GM18511 (cell line): ENCODE results near the gene DYRK1B.

ENCODE experiments used
- ATAC-seq: cut with Tn5 transposase; IDR thresholded peaks from one replicate; pipeline ENCODE4 v1.9.1; 2021; ENCODE audit warnings: mild to moderate bottlenecking, moderate library complexity; ENCODE audit not compliant: unreplicated experiment

Gene DYRK1B

DNA sequence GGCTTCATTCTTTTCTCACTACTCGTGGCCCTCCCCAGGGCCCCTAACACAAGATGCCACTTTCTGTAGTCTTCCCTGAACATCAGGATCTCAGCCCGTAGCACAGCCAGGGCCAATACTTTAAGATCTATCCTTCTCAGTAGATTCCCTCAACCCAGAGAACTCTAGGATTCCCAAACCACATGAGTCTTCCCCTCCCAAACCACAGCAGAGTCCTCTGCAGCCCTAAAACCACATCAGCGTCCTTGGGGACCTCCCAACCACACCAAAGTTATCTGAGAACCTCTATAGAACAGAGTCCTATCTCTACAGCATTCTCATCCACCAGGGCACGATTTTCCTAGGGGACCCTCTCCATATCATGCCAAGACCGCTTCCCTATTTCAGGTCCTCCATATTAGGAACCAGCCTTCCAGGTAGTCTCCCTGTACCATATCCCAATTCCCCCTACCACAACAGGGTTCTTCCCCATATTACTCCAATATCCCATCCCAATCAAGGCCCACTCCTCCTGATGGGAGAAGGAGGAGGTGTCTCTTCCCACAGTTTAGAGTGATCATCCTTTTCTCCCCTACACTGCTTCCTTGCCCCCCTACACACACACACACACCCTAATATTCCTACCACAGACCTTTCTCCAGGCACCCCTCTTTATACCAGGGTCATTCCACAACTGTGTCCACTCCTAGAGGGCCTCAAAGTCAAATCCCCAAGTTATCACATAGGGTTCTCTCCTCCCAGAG is 1.4 kb downstream of the DYRK1B start:
- ATAC-seq = no peak

DNA sequence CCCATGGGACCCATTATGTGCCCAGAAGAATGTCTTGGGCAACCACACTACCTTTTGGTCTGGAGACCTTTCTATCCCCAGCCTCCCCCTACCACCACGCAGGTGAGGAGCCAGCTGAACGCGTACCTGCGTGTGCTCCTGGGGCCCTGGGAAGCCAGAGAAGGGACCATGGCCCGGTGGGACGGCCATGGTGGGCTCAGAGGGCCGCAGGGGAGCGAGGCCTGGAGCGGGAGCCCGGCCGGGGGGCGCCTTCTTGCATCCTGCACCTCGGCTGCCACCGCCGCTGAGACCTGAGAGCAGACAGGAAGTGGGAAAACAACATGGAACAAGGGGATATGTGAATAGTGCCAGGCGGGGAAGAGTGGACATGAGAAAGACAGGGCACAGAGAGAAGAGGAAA is 2.3 kb downstream of the DYRK1B start:
- ATAC-seq = no peak

DNA sequence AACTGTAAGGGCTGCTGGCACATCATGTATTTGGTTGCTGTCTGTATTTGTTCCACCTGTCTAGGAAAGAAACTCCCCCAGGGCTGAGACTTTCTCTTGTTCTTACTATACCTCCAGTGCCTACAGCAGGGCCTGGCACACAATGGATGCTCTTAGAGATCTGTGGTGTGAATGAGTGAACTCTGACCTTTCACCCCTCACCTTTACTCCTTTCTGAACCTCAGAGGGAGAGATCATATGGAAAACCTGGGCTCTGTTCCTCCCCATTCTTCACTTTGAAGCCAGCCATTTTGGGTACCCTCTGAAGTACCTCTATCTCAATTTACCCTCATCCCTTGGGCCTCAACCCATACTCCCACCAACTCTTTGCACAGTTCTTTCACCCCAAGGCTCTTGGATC is 3.1 kb downstream of the DYRK1B start:
- ATAC-seq = no peak

DNA sequence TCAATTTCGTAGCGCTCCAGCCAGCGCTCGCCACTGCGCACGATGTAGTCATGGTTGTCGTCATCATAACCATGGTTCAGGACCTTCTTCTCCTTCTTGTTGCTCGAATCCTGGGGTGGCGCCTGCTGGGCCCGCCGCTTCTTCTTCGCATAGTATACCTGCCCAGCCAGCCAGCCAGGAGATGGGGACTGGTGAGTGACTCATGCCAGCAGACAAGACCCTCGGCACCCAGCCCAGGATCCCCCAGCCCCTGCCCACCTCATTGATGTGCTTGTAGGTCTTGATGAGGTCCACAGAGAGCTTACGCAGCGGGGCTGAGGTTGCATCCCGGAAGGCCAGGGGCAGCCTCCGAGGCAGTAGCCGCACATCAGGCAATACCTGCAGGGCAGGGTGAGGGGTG is 3.6 kb downstream of the DYRK1B start:
- ATAC-seq = no peak

DNA sequence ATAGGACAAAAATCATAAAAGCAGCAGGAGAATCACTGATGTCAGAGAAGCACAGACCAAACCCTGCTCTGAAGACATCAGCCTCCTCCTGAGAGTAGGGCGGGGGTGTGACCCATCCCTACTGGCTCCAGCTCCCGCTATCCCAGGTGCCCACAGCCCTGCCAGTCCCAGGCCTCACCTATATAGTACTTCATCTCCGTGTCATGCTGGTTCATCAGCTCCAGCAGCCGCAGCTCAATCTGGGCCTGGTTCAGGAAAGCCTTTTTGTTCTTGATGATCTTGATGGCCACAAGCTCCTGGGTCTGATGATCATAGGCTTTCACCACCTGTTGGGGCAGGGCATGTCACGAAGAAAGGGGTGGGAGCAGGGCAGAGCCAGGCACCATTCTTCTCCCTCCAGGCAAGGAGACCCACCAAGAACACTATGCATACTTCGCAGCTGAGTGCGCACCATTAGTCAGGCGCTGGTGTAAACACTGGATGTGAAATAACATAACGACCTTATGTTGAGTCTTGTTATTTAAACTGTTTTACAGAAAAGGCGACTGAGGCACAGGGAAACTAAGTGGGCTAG is 4.2 kb downstream of the DYRK1B start:
- ATAC-seq = no peak

DNA sequence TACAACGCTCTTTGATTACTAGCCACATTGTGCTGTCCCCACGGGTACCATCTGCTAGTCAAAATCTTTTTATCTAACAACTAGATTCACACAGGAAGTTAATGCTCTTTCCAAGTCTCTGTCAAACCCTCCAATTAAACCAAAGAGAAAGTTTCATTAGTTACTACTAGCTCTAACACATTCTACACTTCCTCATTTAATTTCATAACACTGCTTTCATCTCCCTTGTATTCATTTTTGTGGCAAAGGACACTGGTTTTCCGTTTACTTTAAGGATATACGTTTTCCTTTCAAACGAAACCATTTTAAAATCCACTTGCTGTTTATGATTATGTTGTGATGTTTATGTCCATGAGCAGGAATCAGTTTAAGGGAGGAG is 5.3 kb downstream of the DYRK1B start:
- no peak for ATAC-seq

DNA sequence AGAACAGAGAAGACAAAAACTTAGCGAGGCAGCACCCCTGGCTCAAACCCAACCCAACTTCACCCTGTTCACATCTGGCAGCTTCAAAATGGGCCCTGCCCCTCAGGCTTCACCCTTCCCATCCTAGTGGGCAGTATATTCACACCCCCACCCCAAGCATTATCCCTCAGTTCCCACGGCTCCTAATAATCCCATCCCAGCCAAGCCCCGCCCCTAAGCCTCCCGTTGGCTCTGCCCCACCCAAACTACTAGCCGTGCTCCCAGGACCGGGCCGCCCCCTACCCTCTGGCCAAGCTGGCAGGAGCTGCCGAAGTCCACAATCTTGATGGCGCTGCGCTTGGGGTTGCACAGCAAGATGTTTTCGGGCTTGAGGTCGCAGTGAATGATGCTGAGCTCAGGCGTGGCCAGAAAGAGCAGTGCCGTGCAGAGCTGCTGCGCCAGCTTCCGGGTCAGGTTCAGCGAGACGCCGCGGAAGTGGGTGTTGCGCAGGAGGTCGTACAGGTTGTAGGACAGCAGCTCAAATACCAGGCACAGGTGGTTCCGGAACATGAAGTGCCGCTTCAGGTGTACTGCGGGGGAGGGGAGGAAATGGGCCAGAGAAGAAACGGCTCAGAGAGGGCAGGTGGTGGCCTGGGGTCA is 5.8 kb downstream of the DYRK1B start:
- ATAC-seq = no peak

DNA sequence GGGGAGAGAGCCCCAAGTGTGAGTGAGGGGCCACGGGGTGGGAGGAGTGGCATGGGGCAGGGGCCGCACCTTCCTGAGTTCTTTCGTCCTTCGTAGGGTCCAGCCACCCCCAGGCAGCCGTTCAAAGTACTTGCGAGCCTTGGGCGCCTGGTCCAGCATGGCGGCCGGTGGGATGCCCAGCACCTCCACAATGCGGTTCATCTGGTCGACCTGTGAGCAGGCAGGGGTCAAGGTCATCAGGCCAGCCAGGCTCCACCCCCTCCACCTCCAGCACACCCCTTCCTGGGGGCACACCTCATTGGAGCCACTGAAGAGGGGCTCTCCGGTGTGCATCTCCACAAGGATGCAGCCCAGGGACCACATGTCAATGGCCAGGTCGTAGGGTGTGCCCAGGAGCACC is 6.7 kb downstream of the DYRK1B start:
- ATAC-seq = no peak

DNA sequence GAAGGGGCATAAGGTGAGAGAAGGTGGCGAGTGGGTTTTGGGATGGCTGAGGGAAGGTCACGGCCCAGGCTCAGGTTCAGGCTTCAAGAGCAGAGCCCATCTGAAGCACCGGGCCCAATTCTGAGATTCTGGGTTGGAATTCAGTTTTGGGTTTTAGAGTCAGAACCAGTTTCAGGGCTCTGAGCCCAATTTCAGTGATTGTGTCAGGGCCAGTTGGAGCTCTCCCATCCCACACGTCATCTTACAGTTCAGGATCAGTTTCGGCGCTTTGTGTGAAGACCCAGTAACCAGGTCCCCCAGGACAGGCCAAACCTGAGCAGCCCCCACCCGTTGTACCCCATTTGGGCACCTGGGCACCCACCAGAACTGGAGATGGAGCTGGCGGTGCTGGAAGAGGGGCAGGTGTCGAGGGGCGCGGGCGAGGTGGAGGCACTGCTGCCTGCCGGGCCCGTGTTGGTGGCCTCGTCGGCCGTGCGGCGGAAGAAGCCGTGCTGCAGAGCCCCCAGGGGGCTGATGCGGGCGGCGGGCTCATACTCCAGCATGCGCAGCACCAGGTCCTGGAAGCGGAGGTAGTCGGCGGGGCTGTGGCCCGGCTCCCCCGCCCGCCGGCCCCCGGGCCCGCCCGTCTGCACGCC is 7.5 kb downstream of the DYRK1B start:
- ATAC-seq = no peak

DNA sequence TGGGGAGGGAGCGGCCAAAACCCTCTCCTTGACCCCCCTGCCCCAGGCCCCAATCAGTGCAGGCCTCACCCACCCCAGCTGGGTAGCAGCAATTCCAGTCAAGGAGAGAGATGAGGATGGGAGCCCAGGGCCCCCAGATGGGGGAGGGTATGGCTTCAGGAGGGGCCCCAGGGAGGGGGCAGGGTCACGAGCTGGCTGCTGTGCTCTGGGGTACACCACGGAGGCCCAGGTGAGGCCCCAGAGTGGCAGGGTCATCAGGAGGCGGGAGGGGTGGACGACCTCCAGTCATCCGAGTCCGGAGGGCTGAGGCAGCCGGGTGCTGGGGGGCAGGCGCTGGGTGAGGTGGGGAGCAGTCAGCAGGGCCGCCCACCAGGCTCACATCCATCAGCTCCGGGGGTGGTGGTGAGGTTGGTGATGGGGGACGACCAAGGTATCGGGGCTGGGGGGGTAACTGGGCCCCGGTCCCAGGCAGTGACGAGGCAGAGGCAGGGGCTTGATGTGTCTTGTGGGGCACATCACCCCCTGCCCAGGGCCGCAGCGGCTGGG is 8.4 kb downstream of the DYRK1B start:
- ATAC-seq = no peak

DNA sequence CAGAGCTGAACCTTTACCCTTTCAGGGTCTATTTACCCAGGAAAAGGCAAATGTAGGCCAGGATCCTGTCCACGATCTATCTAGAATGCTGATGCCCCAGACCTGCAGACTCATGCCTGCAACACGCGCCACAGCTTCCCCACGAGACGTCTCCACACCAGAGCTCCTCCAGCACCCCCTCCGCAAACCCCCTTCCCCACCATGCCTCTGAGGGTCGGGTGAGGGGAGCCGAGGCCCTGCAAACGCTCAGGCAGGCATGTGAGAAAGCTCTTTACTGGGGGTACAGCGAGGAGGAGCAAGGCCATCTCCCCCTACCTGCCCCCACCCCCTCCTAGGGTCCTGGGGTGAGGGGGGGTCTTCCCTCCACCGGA is 8.9 kb downstream of the DYRK1B start:
- ATAC-seq = no peak

DNA sequence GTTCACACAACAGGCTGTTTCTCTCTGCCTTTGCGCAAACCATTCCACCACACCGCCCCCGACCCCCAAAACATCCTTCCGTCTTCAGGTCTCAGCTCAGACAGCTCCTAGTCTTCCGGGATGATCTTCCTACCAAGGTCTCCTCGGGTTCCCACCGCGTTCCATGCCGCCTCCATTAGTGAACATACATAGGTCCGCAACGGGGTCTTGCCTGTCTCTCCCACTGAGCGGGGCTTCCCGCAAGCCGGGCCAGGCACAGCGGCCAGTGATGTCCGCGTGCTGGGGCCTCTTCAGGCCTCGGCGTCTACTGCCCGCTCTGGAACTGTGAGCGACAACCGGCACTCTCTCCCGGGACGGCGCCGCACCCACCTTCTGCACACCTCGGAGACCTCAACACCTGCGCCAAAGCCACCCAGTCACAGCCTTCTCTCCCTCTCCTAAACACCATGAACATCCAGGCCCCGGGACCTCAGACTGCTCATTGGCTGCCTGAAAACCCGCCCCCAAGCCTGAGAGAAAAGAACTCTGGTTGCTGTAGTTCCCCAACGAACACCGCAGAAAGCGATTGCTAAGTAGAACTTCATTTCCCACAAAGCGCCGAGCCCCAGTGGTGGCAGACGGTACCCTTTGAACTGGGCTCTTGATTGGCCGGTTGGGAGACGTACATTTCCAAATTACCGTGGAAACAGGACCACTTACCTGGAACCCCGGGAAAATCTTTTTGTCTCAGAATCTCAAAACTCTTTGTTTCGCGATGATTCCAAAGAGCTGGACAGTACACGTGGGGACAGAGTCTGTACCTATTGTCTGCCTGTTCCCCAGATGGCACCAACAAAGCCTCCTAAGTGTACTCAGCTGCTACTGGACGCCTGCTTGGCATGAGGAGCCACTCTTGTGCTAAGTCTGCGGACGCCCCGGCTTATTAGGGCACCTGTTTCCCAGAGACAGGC is 9.5 kb downstream of the DYRK1B start:
- ATAC-seq = peak; percentile 77

DNA sequence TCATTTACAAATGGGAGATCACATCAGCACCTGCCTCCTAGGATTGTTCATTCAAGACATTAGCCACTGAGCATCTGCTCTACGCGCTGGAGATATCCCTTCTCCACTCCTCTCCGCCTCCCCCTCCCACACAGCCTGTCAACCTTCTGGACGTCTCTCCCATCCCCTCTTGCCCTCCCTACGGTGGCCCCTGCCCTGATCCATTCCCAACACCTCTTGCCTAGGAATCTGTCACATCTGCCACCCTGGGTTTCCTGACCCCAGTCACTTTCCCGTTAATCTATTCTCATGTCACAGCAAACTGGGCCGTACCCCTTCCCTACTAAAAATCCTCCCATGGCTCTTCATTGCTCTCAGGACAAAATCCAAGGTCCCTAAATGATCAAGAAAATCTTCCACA is 10.3 kb downstream of the DYRK1B start:
- ATAC-seq = no peak

DNA sequence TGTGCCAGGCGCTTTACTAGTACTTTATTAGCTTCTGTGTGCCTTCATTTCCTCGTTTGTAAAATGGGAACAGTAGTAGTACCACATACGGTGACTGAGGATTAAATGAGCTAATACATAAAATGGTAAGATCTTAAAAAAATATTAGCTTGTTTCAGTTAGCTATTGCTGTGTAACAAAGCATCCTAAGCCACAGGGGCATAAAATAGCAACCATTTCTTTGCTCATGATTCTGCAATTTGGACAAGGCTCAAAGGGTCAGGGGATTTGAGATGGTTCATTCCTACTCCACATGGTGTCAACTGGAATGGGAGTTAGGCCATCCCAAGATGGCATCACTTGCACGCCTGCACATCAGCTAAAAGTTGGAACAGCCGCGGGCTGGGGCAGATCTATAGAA is 13.3 kb downstream of the DYRK1B start:
- no peak for ATAC-seq

DNA sequence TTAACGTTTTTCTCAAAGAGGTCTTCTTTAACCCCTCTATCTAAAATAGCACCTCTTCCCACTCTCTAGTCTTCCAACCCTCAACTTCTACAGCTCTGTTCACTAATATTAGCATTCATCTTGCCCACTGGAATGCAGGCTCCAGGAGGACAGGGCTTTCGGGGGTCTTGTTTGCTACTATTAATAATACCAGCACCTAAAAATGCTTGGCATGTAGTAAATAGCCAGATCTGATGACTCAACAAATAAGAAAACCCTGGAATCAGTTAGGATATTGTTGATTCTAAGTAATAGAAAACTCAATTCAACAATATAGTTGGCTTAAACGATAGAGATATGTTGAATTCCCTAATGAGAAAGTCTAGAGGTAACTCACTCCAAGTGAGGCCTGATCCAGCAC is 14.2 kb downstream of the DYRK1B start:
- no peak for ATAC-seq

DNA sequence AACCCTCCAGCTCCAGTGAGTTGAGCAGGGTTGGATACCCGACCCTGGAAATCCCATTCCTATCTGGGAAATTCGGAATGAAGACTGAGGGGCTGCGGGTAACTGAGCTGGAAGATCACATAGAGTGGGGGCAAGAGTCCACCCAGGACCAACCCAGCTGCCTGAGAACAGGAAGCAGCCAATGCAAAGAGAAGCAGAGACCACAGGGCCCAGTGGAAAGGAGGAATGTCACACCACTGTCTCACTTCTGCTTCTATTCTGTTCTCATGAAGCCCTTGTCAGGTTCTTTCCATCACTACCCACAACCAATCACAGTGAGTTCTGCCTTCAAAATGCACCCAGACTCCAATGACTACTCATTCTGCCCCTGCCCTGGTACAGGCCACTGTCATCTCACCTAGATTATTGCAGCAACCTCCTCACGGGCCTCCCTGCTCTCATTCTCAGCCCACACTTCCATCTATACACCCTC is 15.3 kb downstream of the DYRK1B start:
- ATAC-seq = peak; percentile 90

DNA sequence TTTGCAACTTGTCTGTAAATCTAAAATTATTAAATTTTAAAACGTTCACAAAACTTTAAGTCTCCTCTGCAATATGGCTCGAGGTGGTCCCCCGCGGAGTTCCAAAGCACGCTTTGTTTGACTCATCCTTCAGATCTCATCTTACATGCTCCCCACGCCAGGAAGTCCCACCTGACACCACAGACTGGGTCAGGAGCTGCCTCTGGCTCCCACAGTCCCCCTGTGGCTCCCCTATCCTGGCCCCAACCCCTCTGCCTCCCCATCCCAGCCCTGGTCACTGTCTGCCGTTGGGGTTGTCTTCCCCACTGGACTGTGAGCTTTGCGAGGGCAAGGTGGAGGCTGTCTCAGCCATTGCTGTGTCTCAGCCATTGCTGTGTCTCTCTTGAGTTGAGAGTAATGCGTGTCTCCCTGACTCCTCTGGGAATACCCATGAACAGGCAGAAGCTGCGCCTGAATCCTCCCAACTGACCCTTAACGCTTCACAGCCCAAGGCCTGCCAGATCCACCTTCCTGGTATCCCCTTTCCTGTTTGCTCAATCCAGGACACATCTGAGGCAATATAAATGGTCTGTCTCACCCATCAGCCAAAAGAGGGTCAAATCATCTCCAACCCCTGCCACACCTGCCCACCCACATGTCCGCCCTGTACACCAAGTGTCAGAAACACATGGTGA is 15.9 kb downstream of the DYRK1B start:
- no peak for ATAC-seq

DNA sequence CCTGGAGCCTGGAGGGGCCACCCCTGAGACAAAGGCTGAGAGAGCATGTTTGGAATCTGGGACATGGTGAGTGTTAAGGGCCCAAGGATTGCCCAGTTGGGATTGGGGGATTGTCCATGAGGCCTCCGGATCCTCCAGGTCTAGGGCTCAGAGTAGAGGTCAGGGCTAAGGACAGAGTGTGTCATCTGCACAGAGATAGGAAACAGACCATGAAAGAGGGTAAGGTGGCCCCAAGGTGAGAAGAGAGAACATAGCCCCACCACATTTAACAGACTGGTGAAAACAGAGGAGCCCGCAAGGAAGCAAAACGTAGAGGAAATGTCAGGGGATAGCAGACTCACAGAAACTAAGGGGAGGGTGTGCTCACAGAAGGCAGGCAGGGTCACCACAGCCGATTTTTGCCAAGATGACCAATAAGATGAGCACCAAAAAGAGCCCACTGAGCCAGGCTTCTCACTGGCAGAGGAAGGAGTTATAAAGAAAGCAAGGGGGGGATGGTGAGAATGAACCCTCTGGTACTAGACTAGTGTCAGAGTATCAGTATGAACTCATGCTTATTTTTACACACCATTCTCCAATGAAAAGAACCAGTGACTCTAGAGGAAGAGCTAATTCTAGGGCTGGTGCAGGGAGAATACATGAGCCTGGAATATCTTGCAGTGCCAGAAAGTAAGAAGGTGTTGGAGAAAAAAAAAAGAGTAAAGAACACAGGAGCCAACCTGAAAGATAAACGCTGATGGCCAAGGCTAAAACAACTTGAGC is 17.5 kb downstream of the DYRK1B start:
- ATAC-seq = no peak

DNA sequence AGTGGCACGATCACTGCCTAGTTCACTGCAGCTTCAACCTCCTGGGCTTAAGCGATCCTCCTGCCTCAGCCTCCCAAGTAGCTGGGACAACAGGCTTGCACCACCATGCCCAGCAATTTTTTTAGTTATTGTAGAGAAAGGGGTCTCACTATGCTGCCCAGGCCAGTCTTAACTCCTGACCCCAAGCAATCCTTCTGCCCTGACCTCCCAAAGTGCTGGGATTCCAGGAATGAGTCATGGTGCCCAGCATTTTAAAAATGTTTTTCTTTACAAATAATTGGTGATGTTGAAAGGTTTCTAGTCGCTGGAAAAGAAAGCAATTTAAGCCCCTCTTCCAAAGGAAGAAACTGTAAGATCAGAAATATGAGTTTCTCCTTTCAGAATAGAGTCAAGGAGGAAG is 19.4 kb downstream of the DYRK1B start:
- ATAC-seq = no peak
